Suprapubic skin (tissue), 3 donors: ENCODE results near the gene RINT1.

ENCODE experiments used
- CTCF ChIP-seq, 2 donors: fragments of 200-600 bp in 1 of 2; fragments of 450-650 bp in 1 of 2; sonication (generic) in 1 of 2; IDR thresholded peaks; one replicate each; pipeline ENCODE4 v1.5.1; 2016 to 2019; ENCODE audit warnings: antibody characterized with exemption in 2 of 2, mild to moderate bottlenecking in 1 of 2, moderate library complexity in 1 of 2
- EP300 ChIP-seq: sonication (generic); formaldehyde crosslinking; IDR thresholded peaks from one replicate; pipeline ENCODE4 v1.6.1; 2017; ENCODE audit warnings: antibody characterized with exemption
- POLR2A ChIP-seq, 2 donors: fragments of 450-650 bp; IDR thresholded peaks; one replicate each; pipeline ENCODE4 v1.6.1; 2017; ENCODE audit warnings: antibody characterized with exemption in 2 of 2, mild to moderate bottlenecking in 2 of 2, moderate library complexity in 2 of 2

GRCh38 chr7:105578496-105578895 lies 46.5 kb downstream of the RINT1 start:
- TF ChIP-seq CTCF (IDR thresholded peaks at IDR 0.05) = no peak
- no peak for TF ChIP-seq POLR2A (IDR thresholded peaks at IDR 0.05)
- no peak for TF ChIP-seq EP300
